ENCODE data around the gene CDRT15L2.
"Not testable (repeated sequence)": the region's sequence is repeated elsewhere in the genome, so short reads cannot be mapped to it uniquely, and the experiment has no call there.

GRCh38 chr17:20547923-20548322 lies 31.6 kb upstream of the CDRT15L2 start:
- TF ChIP-seq, protein P1, sequence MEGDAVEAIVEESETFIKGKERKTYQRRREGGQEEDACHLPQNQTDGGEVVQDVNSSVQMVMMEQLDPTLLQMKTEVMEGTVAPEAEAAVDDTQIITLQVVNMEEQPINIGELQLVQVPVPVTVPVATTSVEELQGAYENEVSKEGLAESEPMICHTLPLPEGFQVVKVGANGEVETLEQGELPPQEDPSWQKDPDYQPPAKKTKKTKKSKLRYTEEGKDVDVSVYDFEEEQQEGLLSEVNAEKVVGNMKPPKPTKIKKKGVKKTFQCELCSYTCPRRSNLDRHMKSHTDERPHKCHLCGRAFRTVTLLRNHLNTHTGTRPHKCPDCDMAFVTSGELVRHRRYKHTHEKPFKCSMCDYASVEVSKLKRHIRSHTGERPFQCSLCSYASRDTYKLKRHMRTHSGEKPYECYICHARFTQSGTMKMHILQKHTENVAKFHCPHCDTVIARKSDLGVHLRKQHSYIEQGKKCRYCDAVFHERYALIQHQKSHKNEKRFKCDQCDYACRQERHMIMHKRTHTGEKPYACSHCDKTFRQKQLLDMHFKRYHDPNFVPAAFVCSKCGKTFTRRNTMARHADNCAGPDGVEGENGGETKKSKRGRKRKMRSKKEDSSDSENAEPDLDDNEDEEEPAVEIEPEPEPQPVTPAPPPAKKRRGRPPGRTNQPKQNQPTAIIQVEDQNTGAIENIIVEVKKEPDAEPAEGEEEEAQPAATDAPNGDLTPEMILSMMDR (conservative IDR thresholded peaks at IDR 0.05 in 1 of 2, IDR thresholded peaks at IDR 0.05 in 1 of 2; ENCODE audit: low read depth in 1 of 2, low read length in 2 of 2) = not testable (repeated sequence)
- TF ChIP-seq EZH2 (IDR thresholded peaks at IDR 0.05; ENCODE audit: low read length, missing control alignments) = not testable (repeated sequence)

Data from fibroblast of lung (primary cell).